Heart right ventricle (tissue), 16 donors: ENCODE data around the gene MVP. TPM values are rescaled to one million over a fixed set of nuclear protein-coding genes. Genes with fewer than 3 reads are reported as not detected.
"Not testable (repeated sequence)": the region's sequence is repeated elsewhere in the genome, so short reads cannot be mapped to it uniquely, and the experiment has no call there.

Source experiments
- ATAC-seq, 8 donors: fragments of 200-7000 bp; cut with Tn5 transposase; one replicate each; pipeline ENCODE4 v1.9.1; 2020; ENCODE audit warnings: mild to moderate bottlenecking in 8 of 8, moderate library complexity in 8 of 8, moderate number of reproducible peaks in 1 of 8
- DNase-seq, 2 donors: peaks; one replicate each; pipeline ENCODE4 v3.0.0-alpha.2; 2020
- H3K27ac ChIP-seq, 10 donors: fragments of 200-600 bp; sonication (generic) in 2 of 10; one replicate each; pipeline versions ENCODE4 v1.5.0 to v1.8.0; 2020 to 2022; ENCODE audit warnings: mild to moderate bottlenecking in 3 of 10
- H3K27me3 ChIP-seq, 7 donors: fragments of 200-600 bp; one replicate each; pipeline ENCODE4 v1.8.0; 2021 to 2022; ENCODE audit warnings: mild to moderate bottlenecking in 2 of 7
- H3K36me3 ChIP-seq, 9 donors: fragments of 200-600 bp; sonication (generic) in 1 of 9; one replicate each; pipeline versions ENCODE4 v1.5.0 to v1.8.0; 2020 to 2022; ENCODE audit warnings: mild to moderate bottlenecking in 2 of 9
- H3K4me1 ChIP-seq, 9 donors: fragments of 200-600 bp; sonication (generic) in 1 of 9; one replicate each; pipeline versions ENCODE4 v1.5.0 to v1.8.0; 2020 to 2022; ENCODE audit warnings: mild to moderate bottlenecking in 4 of 9
- H3K4me3 ChIP-seq, 10 donors: fragments of 200-600 bp; sonication (generic) in 2 of 10; one replicate each; pipeline versions ENCODE4 v1.5.0 to v1.8.0; 2020 to 2022; ENCODE audit warnings: mild to moderate bottlenecking in 7 of 10, moderate library complexity in 2 of 10
- H3K9me3 ChIP-seq, 11 donors: fragments of 200-600 bp in 10 of 11; sonication (generic) in 2 of 11; one replicate each; pipeline versions ENCODE4 v1.5.0 to v1.8.0; 2013 to 2022; ENCODE audit warnings: mild to moderate bottlenecking in 2 of 11, control low read depth in 1 of 11, moderate library complexity in 1 of 11
- WGBS, 2 donors: extraction: QIAGEN DNeasy Blood & Tissue Kit; methylation state at CpG; one replicate each; pipeline ENCODE4 v1.1.7; 2013; ENCODE audit warnings: inconsistent platforms in 1 of 2; 5-methylcytosine and 5-hydroxymethylcytosine counted together
- intact Hi-C, 10 donors: fragments of 100-400 bp; cut with DNase I; formaldehyde crosslinking; loops; one replicate each; pipeline versions ENCODE4 v1.11.1 to v1.14.2; 2022
- polyA plus RNA-seq, 2 donors: library from polyadenylated mRNA; stranded (reverse); fragments of 200-250 nt; gene quantifications; one replicate each; pipeline ENCODE4 v1.2.3, GENCODE V29; 2013
- total RNA-seq, 10 donors: library from RNA; stranded (reverse); fragmentation: NEBNext Ultra II Directional in 3 of 10; extraction: Animal tissue kit (Norgen Biotek cat#: 25700) in 3 of 10; gene quantifications; one replicate each; pipeline versions ENCODE4 v1.2.1 to v1.2.4, GENCODE V29; 2021 to 2023
- TF ChIP-seq, protein P1 (sequence below), 9 donors: fragments of 200-600 bp; sonication (generic) in 2 of 9; IDR thresholded peaks; one replicate each; pipeline versions ENCODE4 v1.5.0 to v1.8.0; 2021 to 2022; ENCODE audit warnings: antibody characterized with exemption in 9 of 9, mild to moderate bottlenecking in 5 of 9, moderate library complexity in 1 of 9
- donor health status: Arrhythmogenic right ventricular cardiomyopathy.
- donor health status: ischemic (EF 13 %, LVEDD 7.1; RV severe dilation, severe dysfunction).
- donor health status: healthy with polysubstance abuse.
- donor health status: DM: no; HTN: yes; CAD: no.
- donor health status: DM: no; HTN: no; CAD: no.
- donor health status: ischemic (EF 25% LVEDD 6.9; RV normal size, moderate dysfunction).
- donor health status: ischemic (EF 25% LVEDD 5.7; RV mildly dilated, moderate dysfunction).
- donor health status: healthy.
- donor health status: DM: yes; HTN: yes; CAD: no.
- donor health status: Ischemic cardiomyopathy.
- donor health status: ischemic (EF 35%, LVEDD 5.7; RV mildly dilated, moderate dysfunction).
- donor health status: nonischemic (EF 11% LVEDD 7.7; RV severe dilation, severe dysfunction).
- donor health status: DM: yes; HTN: yes; CAD: no.
- donor health status: PGD.
- donor health status: ischemic (EF 29% LVEDD 5.4; RV normal size, mild dysfunction).
- donor health status: nonischemic (EF 23%, LVEDD 6.1; RV moderate dilation, normal function).

Gene MVP
- total and polyA plus RNA-seq, 12 donors: 24.5 to 122 (median 42.7) TPM

DNA sequence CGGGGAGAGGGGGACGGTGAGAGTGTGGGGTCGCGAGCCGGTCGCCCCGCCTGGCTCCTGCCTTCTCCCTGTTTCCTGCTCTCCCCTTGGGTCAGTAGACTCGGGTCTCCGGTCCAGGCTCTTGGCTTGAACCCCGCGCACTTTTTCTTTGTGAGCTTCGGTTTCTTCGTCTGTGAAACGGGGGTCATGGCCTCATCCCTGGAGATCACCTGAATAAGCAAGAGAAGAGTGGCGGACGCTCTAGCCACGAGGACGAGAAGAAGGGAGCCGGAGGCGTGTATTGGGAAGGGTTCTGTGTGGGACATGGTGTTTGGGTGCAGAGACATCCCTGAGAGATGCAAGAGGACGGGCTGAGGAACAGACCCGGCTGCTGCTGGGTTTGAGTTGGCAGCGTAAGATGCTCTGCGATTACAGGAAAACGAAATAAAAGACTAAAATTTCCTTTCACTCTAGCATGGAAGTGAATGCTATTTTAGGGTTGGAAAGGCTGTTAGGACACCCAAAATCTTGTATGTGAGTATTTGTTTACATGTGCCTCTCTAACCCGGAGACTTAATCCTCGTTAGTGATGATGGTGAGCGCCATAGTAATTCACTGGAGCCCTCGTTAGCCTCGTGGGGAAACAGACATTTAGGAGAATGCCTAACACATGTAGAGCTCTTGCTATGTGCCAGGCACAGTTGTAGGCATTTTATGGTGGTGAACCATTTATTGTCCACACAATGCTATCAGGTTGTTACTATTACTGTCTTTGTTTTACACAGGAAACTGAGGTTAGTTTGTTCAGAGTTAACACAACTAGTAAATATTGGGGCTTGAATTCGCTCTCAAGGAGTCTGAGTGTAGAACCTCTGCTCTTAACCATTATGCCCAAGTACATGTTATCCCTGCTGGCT lies 29.1 kb upstream of the MVP start:
- no peaks in the 10 kb centered on the region for H3K27me3 ChIP-seq
- H3K9me3 ChIP-seq: no peaks in the 10 kb centered on the region
- no peak for DNase-seq
- 1 to 2% methylated on average over 31 of the region's 31 CpGs for WGBS, 2 donors
- peak overlapping the region in 7 of 10 donors; percentile 84 to 97 (median 94) for H3K27ac ChIP-seq
- peak in 2 of 8 donors; percentile 2 to 9 for ATAC-seq
- H3K4me1 ChIP-seq: peaks cover 10 to 28% (median 20%) of the 10 kb centered on the region in 9 donors
- TF ChIP-seq, protein P1, sequence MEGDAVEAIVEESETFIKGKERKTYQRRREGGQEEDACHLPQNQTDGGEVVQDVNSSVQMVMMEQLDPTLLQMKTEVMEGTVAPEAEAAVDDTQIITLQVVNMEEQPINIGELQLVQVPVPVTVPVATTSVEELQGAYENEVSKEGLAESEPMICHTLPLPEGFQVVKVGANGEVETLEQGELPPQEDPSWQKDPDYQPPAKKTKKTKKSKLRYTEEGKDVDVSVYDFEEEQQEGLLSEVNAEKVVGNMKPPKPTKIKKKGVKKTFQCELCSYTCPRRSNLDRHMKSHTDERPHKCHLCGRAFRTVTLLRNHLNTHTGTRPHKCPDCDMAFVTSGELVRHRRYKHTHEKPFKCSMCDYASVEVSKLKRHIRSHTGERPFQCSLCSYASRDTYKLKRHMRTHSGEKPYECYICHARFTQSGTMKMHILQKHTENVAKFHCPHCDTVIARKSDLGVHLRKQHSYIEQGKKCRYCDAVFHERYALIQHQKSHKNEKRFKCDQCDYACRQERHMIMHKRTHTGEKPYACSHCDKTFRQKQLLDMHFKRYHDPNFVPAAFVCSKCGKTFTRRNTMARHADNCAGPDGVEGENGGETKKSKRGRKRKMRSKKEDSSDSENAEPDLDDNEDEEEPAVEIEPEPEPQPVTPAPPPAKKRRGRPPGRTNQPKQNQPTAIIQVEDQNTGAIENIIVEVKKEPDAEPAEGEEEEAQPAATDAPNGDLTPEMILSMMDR (IDR thresholded peaks at IDR 0.05): no peak
- H3K36me3 ChIP-seq: no peaks in the 10 kb centered on the region
- H3K4me3 ChIP-seq: peak overlapping the region; percentile 56 to 98 (median 83)
- intact Hi-C loops: loop anchor here in 3 of 10 donors (1.0 to 2.0 kb wide), 3 partner anchors 14 to 25 kb away; partner anchors contain the start of gene PAGR1 (in 1 of the 3)

DNA sequence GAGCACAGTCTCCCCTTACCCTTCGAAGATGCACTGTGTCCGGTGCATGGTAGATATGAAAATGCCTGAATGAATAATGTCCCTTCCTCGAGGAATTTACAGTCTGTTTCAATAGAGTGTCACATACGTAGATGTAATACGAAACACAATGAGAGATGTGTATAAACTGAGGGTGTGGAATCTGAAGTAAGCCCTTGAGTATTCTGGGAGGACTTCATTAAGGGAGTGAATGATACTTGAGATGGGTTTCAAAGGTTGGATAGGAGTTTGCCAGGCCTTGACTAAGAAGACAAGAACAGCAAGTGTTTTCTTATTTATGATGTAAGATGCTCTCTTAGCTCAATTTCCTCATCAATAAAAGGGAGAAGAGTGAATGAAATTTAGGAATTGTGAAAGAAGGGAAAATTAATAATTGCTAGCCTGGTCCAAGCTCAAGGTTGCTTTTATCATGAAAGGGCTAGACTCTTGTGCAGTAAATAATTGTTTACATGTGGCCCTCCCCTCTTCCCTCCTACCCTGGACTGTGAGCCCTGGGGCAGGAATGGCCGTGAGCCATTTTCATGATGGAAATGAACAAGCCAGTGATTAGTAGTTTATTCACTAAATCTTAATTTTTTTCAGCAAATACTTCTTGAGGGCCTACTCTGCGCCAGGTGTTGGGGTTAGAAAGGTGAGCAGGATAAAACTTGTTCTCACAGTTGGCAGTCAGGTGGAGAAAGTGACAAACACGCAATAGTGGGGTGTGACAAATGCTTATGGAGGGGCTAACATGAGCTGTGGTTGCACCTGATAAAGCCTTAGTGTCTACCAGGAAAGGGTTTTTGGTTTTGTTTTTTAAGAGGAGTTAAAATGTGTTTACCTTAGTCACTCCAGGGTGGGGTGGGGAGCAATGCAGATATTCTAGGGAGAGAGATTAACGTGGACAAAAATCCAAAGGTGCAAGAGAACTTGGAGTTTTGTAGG lies 28.1 kb upstream of the MVP start:
- H3K27ac ChIP-seq: peak overlapping the region in 1 of 10 donors; percentile 87
- peaks cover 0 to 9% (median 0%) of the 10 kb centered on the region in 9 donors for H3K36me3 ChIP-seq
- H3K27me3 ChIP-seq: no peaks in the 10 kb centered on the region
- H3K4me1 ChIP-seq: peaks cover 10 to 28% (median 20%) of the 10 kb centered on the region in 9 donors
- WGBS, 2 donors: 76 to 80% methylated on average over 9 of the region's 9 CpGs
- no peaks in the 10 kb centered on the region for H3K9me3 ChIP-seq
- no peak for ATAC-seq
- peak overlapping the region in 5 of 10 donors; percentile 69 to 98 (median 82) for H3K4me3 ChIP-seq
- DNase-seq: no peak
- TF ChIP-seq, protein P1 (IDR thresholded peaks at IDR 0.05): no peak
- intact Hi-C loops: loop anchor here in 1 of 10 donors (2.0 kb wide), 1 partner anchor 13 kb away; no protein-coding TSS in a partner anchor

DNA sequence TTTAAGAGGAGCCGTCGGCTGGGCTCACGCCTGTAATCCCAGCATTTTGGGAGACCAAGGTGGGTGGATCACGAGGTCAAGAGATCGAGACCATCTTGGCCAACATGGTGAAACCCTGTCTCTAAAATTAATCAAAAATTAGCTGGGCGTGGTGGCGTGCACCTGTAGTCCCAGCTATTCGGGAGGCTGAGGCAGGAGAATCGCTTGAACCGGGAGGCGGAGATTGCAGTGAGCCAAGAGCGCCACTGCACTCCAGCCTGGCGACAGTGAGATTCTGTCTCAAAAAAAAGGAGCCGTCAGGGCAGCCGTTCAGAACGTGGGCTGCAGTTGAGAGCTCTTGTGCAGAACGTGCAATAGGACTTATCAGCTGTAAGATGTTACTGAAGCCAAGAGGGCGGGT lies 27.1 kb upstream of the MVP start:
- DNase-seq, H3K27me3 ChIP-seq, H3K9me3 ChIP-seq, ATAC-seq, H3K27ac ChIP-seq, H3K4me3 ChIP-seq, intact Hi-C loops: not testable (repeated sequence)
- 89 to 90% methylated on average over 18 of the region's 18 CpGs for WGBS, 2 donors
- H3K4me1 ChIP-seq: peaks cover 10 to 28% (median 20%) of the 10 kb centered on the region in 9 donors
- peaks cover 0 to 19% (median 0%) of the 10 kb centered on the region in 9 donors for H3K36me3 ChIP-seq

DNA sequence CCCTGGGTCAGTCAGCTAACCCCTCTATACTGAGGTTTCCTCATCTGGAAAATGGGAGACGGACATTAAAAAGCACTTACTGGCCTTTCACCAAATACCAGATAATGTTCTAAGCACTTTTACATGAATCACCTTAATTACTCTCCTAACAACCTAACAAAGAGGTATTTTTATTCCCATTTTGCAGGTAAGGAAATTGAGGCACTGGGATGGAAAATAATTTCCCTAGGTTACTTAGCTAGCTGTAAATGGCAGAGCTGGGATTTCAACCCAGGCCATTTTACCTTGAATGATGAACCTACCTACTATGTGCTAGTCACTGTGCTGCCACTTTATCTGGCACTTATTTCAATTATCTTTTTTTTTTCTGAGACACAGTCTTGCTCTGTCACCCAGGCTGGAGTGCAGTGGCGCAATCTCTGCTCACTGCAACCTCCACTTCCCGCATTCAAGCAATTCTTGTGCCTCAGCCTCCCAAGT lies 26.0 kb upstream of the MVP start:
- Histone ChIP-seq H3K27ac (no peak overlapping the region), H3K4me3 (no peak overlapping the region), H3K9me3 (no peaks in the 10 kb centered on the region), H3K4me1 (peaks cover 10 to 27% (median 20%) of the 10 kb centered on the region in 9 donors), H3K36me3 (peaks cover 0 to 30% (median 5%) of the 10 kb centered on the region in 9 donors), H3K27me3 (no peaks in the 10 kb centered on the region)
- WGBS, 2 donors: 99% methylated on average over 3 of the region's 3 CpGs
- ATAC-seq (no peak), DNase-seq (no peak)
- intact Hi-C loops: no loop called here
- TF ChIP-seq, protein P1 (IDR thresholded peaks at IDR 0.05): no peak
